ENCODE measurements around the gene GRK4.

DNA sequence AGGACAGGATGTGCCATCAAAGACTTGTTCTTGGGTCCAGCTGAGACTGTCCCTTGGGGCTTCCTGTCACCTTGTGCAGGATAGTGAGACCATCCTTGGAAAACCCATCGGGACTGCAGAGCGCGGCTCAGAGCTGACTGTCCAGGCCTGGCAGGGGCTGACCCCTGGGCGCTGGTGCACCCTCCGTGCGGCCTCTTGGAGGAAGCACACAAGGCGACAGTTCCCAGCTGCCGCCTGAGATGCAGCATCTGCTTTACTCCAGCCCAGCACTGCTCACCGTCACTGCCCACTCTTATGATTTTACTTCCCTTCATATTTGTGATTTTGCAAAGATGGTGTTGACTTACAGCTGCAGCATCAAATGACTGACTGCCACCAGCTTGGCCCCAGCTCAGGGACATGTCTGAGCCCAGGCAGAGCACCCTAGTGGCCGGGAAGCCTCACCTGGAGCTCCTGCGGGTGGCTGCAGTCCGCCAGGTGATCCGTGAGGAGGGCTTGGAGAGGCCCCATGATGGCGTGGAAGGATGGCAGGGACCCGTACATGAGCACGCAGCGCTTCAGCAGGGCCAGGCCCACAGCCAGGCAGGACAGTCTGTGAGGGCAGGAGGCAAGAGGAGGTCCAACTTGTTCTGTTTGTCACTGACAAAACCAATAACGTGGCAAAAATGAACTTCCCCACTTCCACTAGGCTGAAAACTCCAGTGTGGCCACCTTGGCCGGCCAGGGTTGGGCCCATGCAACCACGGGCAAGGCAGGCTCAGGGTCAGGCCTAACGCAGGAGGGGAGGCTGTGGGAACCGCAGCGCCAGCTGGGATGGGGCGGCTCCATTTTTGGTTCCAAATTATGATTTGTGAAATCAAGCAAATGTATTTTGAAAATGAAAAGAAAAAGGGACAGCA, 22.0 kb upstream of the GRK4 start:
- no peak for TF ChIP-seq RAD21 (IDR thresholded peaks at IDR 0.05; ENCODE audit: low read depth)
- TF ChIP-seq, protein P1, sequence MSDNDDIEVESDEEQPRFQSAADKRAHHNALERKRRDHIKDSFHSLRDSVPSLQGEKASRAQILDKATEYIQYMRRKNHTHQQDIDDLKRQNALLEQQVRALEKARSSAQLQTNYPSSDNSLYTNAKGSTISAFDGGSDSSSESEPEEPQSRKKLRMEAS (IDR thresholded peaks at IDR 0.05), result no peak
- TF ChIP-seq EGR1 (IDR thresholded peaks at IDR 0.05), result no peak
- TF ChIP-seq CEBPB (IDR thresholded peaks at IDR 0.05), result no peak
- TF ChIP-seq EP300 (IDR thresholded peaks at IDR 0.05; ENCODE audit: borderline replicate concordance), result no peak
- TF ChIP-seq FOXM1 (IDR thresholded peaks at IDR 0.05; ENCODE audit: borderline replicate concordance, low read depth), result no peak
- no peak for TF ChIP-seq TCF12 (IDR thresholded peaks at IDR 0.05; ENCODE audit: low read depth)
- no peak for TF ChIP-seq TAF1 (IDR thresholded peaks at IDR 0.05; ENCODE audit: low read depth)
- no peak for TF ChIP-seq CREB1 (IDR thresholded peaks at IDR 0.05; ENCODE audit: low read depth)
- no peak for TF ChIP-seq NFIC (IDR thresholded peaks at IDR 0.05)

Measured in Ishikawa (cell line).